Middle frontal gyrus (tissue), 1 donor: ENCODE measurements around the gene VASP.

ENCODE experiments used
- DNase-seq: peaks from one replicate; pipeline ENCODE4 v3.0.0-alpha.2; 2015; ENCODE audit warnings: low spot score; ENCODE audit errors: extremely low spot score

Gene VASP

GRCh38 chr19:45547965-45548609, 40.8 kb downstream of the VASP start:
- DNase-seq = no peak

- no peak for DNase-seq
These were observed 46.2 kb downstream of the VASP start for GRCh38 chr19:45553464-45553863.

GRCh38 chr19:45554481-45554880, 47.2 kb downstream of the VASP start:
- no peak for DNase-seq

GRCh38 chr19:45556835-45557234, 49.6 kb downstream of the VASP start:
- no peak for DNase-seq

- no peak for DNase-seq
These were observed 51.2 kb downstream of the VASP start for GRCh38 chr19:45558399-45558878.

- DNase-seq = no peak
These were observed 52.8 kb downstream of the VASP start for GRCh38 chr19:45560038-45560437.

GRCh38 chr19:45560686-45561085, 53.4 kb downstream of the VASP start:
- DNase-seq = no peak

- no peak for DNase-seq
These were observed 57.0 kb downstream of the VASP start for GRCh38 chr19:45564131-45564780.

GRCh38 chr19:45567609-45568008, 60.3 kb downstream of the VASP start:
- DNase-seq = no peak

- DNase-seq = no peak
These were observed 61.5 kb downstream of the VASP start for GRCh38 chr19:45568732-45569131.

GRCh38 chr19:45569619-45570421, 62.5 kb downstream of the VASP start:
- no peak for DNase-seq

- no peak for DNase-seq
These were observed 64.4 kb downstream of the VASP start for GRCh38 chr19:45571457-45572220.

GRCh38 chr19:45574526-45574925, 67.2 kb downstream of the VASP start:
- DNase-seq = no peak

GRCh38 chr19:45575216-45575615, 67.9 kb downstream of the VASP start:
- DNase-seq = no peak
